HG03103 (cell line): ENCODE measurements around the gene ABHD17C.
"Not testable (repeated sequence)": the region's sequence is repeated elsewhere in the genome, so short reads cannot be mapped to it uniquely, and the experiment has no call there.

ENCODE experiments used
- ATAC-seq: cut with Tn5 transposase; IDR thresholded peaks from one replicate; pipeline ENCODE4 v1.9.1; 2021; ENCODE audit warnings: low read depth; ENCODE audit not compliant: unreplicated experiment

The ABHD17C gene

GRCh38 chr15:80760960-80761359, 65.8 kb downstream of the ABHD17C start:
- ATAC-seq: no peak

- ATAC-seq: no peak
Measured at GRCh38 chr15:80761754-80762153, 66.6 kb downstream of the ABHD17C start.

- not testable (repeated sequence) for ATAC-seq
Measured at GRCh38 chr15:80763235-80763634, 68.1 kb downstream of the ABHD17C start.

- no peak for ATAC-seq
Measured at GRCh38 chr15:80764535-80764934, 69.4 kb downstream of the ABHD17C start.

- ATAC-seq: no peak
Measured at GRCh38 chr15:80766275-80766674, 71.2 kb downstream of the ABHD17C start.

GRCh38 chr15:80768158-80768557, 73.0 kb downstream of the ABHD17C start:
- no peak for ATAC-seq

- no peak for ATAC-seq
Measured at GRCh38 chr15:80769153-80769828, 74.2 kb downstream of the ABHD17C start.

- no peak for ATAC-seq
Measured at GRCh38 chr15:80769829-80770705, 75.0 kb downstream of the ABHD17C start.

GRCh38 chr15:80773122-80773551, 78.0 kb downstream of the ABHD17C start:
- ATAC-seq: no peak

- no peak for ATAC-seq
Measured at GRCh38 chr15:80773792-80774352, 78.8 kb downstream of the ABHD17C start.

- ATAC-seq: no peak
Measured at GRCh38 chr15:80774486-80774885, 79.4 kb downstream of the ABHD17C start.

GRCh38 chr15:80775338-80775737, 80.2 kb downstream of the ABHD17C start:
- ATAC-seq: no peak

GRCh38 chr15:80776420-80777045, 81.4 kb downstream of the ABHD17C start:
- no peak for ATAC-seq

GRCh38 chr15:80777137-80777536, 82.0 kb downstream of the ABHD17C start:
- ATAC-seq: no peak

GRCh38 chr15:80777826-80778620, 82.9 kb downstream of the ABHD17C start:
- no peak for ATAC-seq

- no peak for ATAC-seq
Measured at GRCh38 chr15:80778621-80778963, 83.5 kb downstream of the ABHD17C start.

GRCh38 chr15:80778964-80779657, 84.0 kb downstream of the ABHD17C start, which contains the start of gene CEMIP:
CEMIP (plus strand) TSS chr15:80779370; CDS start chr15:80873880, 94,510 bp downstream.
- no peak for ATAC-seq

GRCh38 chr15:80779658-80780415, 84.7 kb downstream of the ABHD17C start:
- no peak for ATAC-seq
